GM12878 (cell line): ENCODE results near the gene MAPKAPK2. TPM values are rescaled to one million over a fixed set of nuclear protein-coding genes. Genes with fewer than 3 reads are reported as not detected.
A peak's percentile ranks its signal among the peaks of the same experiment; 100 is the strongest.

ENCODE experiments used
- BCL11A ChIP-seq: IDR thresholded peaks from 2 replicates; pipeline ENCODE4 v1.6.1; 2011; ENCODE audit warnings: low read depth, low read length
- BMI1 ChIP-seq: fragments of 450-650 bp; IDR thresholded peaks from 2 replicates; pipeline ENCODE4 v1.6.1; 2016; ENCODE audit warnings: mild to moderate bottlenecking, moderate library complexity, borderline replicate concordance
- CREM ChIP-seq: IDR thresholded peaks from 2 replicates; pipeline ENCODE4 v1.6.1; 2014; ENCODE audit warnings: antibody characterized with exemption, low read depth
- DPF2 ChIP-seq: fragments of 450-650 bp; IDR thresholded peaks from 2 replicates; pipeline ENCODE4 v1.6.1; 2017; ENCODE audit warnings: mild to moderate bottlenecking
- FOXM1 ChIP-seq: IDR thresholded peaks from 2 replicates; pipeline ENCODE4 v1.6.1; 2012; ENCODE audit warnings: low read depth, mild to moderate bottlenecking, inconsistent platforms, low read length, moderate library complexity
- HCFC1 ChIP-seq: fragments of 150-350 bp; IDR thresholded peaks from 2 replicates; pipeline ENCODE4 v1.6.1; 2014; ENCODE audit warnings: low read length
- IRF4 ChIP-seq: IDR thresholded peaks from 2 replicates; pipeline ENCODE4 v1.6.1; 2011; ENCODE audit warnings: low read depth, low read length
- JUND ChIP-seq: IDR thresholded peaks from 2 replicates; pipeline ENCODE4 v1.6.1; 2012; ENCODE audit warnings: low read depth, mild to moderate bottlenecking, low read length, improper control_type of control experiment, moderate library complexity
- LARP7 ChIP-seq: fragments of 450-650 bp; IDR thresholded peaks from 2 replicates; pipeline ENCODE4 v1.6.1; 2017; ENCODE audit warnings: mild to moderate bottlenecking
- MEF2A ChIP-seq: IDR thresholded peaks from 2 replicates; pipeline ENCODE4 v1.6.1; 2011; ENCODE audit warnings: low read depth, mild to moderate bottlenecking, low read length, moderate library complexity; ENCODE audit not compliant: insufficient read depth
- NR2C2 ChIP-seq: IDR thresholded peaks from 2 replicates; pipeline ENCODE4 v1.6.1; 2011; ENCODE audit warnings: borderline replicate concordance, low read depth; ENCODE audit not compliant: control insufficient read depth, insufficient read length
- PAX5 ChIP-seq: IDR thresholded peaks from 2 replicates; pipeline ENCODE4 v1.6.1; 2011; ENCODE audit warnings: low read depth, low read length, borderline replicate concordance
- RB1 ChIP-seq: fragments of 450-650 bp; formaldehyde crosslinking; IDR thresholded peaks from 2 replicates; pipeline ENCODE4 v1.6.1; 2017; ENCODE audit warnings: mild to moderate bottlenecking, borderline replicate concordance
- RBBP5 ChIP-seq: fragments of 200-600 bp; sonication (generic); conservative IDR thresholded peaks from 2 replicates; pipeline ENCODE4 v1.6.1; 2016
- SMAD1 ChIP-seq: fragments of 450-650 bp; IDR thresholded peaks from 2 replicates; pipeline ENCODE4 v1.6.1; 2018; ENCODE audit warnings: mild to moderate bottlenecking, low read depth; ENCODE audit not compliant: partially characterized antibody
- ZNF384 ChIP-seq: IDR thresholded peaks from 2 replicates; pipeline ENCODE4 v1.6.1; 2012; ENCODE audit warnings: low read depth, mild to moderate bottlenecking, low read length, improper control_type of control experiment, borderline replicate concordance
- polyA plus RNA-seq, 11 experiments: library from polyadenylated mRNA; depleted of rRNA in 4 of 11; unstranded in 6 of 11; stranded (reverse) in 5 of 11; fragments of >200 nt; fragmentation: Nextera tagmentation in 4 of 11; fragmentation: Illumina TruSeq in 1 of 11; extraction: Ambion mirVana in 4 of 11; extraction: Trizol in 1 of 11; gene quantifications; 1 replicate in 1 of 11; 2 replicates in 10 of 11; pipeline versions ENCODE4 v1.2.1 to v1.2.3, GENCODE V29; 2011 to 2016; ENCODE audit warnings: inconsistent platforms in 2 of 11, missing spikeins in 2 of 11, low read depth in 1 of 11
- total RNA-seq, 4 experiments: library from RNA; depleted of rRNA in 3 of 4; stranded (reverse); fragments of >200 nt in 3 of 4; fragmentation: Illumina TruSeq in 1 of 4; extraction: Trizol in 1 of 4; gene quantifications; 2 replicates each; pipeline versions ENCODE4 v1.2.1 to v1.2.3, GENCODE V29; 2013 to 2021
- TF ChIP-seq, protein P1 (sequence below): IDR thresholded peaks from 2 replicates; pipeline ENCODE4 v1.6.1; 2012; ENCODE audit warnings: improper control_type of control experiment, low read depth, low read length; ENCODE audit not compliant: insufficient replicate concordance
- TF ChIP-seq, protein P2 (sequence below): fragments of 450-650 bp; formaldehyde crosslinking; IDR thresholded peaks from 2 replicates; pipeline ENCODE4 v1.4.0; 2020; ENCODE audit warnings: mild to moderate bottlenecking, moderate library complexity
- TF ChIP-seq, protein P3 (sequence below): fragments of 450-650 bp; IDR thresholded peaks from 2 replicates; pipeline ENCODE4 v1.6.1; 2016; ENCODE audit warnings: mild to moderate bottlenecking

Gene MAPKAPK2
- total and polyA plus RNA-seq, 10 of the 15 experiments (the other 5 are each of a cell fraction or from before 2014, with no cell fraction given), result 0.72 to 92.2 (median 49.3) TPM

DNA sequence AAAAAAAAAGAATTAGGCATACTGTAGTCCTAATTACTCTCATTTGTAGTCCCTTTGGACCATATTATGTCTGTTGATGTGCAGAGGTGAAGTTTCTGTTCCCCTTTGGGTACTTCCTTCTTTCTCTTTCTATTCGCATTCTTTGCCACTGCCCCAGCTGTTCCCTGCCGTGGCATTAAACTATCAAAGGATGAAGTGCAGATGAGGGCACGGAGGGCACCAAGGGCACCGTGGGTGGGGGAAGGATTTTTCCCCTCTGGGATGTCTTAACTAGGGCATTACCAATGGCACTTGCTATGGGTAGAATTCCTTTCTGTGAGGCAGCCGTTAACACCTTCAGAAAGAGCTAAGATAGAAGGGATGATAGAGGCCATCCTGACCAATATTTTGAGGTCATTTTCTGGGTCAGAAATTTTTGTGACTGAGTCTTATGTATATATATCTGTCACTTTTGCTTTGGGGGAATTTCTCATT lies 4.9 kb upstream of the MAPKAPK2 start (continued):
- TF ChIP-seq, protein P1, sequence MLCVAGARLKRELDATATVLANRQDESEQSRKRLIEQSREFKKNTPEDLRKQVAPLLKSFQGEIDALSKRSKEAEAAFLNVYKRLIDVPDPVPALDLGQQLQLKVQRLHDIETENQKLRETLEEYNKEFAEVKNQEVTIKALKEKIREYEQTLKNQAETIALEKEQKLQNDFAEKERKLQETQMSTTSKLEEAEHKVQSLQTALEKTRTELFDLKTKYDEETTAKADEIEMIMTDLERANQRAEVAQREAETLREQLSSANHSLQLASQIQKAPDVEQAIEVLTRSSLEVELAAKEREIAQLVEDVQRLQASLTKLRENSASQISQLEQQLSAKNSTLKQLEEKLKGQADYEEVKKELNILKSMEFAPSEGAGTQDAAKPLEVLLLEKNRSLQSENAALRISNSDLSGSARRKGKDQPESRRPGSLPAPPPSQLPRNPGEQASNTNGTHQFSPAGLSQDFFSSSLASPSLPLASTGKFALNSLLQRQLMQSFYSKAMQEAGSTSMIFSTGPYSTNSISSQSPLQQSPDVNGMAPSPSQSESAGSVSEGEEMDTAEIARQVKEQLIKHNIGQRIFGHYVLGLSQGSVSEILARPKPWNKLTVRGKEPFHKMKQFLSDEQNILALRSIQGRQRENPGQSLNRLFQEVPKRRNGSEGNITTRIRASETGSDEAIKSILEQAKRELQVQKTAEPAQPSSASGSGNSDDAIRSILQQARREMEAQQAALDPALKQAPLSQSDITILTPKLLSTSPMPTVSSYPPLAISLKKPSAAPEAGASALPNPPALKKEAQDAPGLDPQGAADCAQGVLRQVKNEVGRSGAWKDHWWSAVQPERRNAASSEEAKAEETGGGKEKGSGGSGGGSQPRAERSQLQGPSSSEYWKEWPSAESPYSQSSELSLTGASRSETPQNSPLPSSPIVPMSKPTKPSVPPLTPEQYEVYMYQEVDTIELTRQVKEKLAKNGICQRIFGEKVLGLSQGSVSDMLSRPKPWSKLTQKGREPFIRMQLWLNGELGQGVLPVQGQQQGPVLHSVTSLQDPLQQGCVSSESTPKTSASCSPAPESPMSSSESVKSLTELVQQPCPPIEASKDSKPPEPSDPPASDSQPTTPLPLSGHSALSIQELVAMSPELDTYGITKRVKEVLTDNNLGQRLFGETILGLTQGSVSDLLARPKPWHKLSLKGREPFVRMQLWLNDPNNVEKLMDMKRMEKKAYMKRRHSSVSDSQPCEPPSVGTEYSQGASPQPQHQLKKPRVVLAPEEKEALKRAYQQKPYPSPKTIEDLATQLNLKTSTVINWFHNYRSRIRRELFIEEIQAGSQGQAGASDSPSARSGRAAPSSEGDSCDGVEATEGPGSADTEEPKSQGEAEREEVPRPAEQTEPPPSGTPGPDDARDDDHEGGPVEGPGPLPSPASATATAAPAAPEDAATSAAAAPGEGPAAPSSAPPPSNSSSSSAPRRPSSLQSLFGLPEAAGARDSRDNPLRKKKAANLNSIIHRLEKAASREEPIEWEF, result no peak
- peak; percentile 88 for TF ChIP-seq CREM
- TF ChIP-seq NR2C2, result no peak
- TF ChIP-seq RB1, result peak; percentile 53; the same call in 1 of the 2 replicates
- no peak for TF ChIP-seq SMAD1
- TF ChIP-seq HCFC1, result 0 out of 2 replicates have a peak, but pooled peaks have one; percentile 13
- TF ChIP-seq LARP7, result no peak
- peak; percentile 98 for TF ChIP-seq BCL11A
- peak; percentile 90 for TF ChIP-seq PAX5
- TF ChIP-seq DPF2, result peak; percentile 99
- TF ChIP-seq FOXM1, result peak; percentile 91
- no peak for TF ChIP-seq JUND
- TF ChIP-seq IRF4, result peak; percentile 94
- TF ChIP-seq, protein P2, sequence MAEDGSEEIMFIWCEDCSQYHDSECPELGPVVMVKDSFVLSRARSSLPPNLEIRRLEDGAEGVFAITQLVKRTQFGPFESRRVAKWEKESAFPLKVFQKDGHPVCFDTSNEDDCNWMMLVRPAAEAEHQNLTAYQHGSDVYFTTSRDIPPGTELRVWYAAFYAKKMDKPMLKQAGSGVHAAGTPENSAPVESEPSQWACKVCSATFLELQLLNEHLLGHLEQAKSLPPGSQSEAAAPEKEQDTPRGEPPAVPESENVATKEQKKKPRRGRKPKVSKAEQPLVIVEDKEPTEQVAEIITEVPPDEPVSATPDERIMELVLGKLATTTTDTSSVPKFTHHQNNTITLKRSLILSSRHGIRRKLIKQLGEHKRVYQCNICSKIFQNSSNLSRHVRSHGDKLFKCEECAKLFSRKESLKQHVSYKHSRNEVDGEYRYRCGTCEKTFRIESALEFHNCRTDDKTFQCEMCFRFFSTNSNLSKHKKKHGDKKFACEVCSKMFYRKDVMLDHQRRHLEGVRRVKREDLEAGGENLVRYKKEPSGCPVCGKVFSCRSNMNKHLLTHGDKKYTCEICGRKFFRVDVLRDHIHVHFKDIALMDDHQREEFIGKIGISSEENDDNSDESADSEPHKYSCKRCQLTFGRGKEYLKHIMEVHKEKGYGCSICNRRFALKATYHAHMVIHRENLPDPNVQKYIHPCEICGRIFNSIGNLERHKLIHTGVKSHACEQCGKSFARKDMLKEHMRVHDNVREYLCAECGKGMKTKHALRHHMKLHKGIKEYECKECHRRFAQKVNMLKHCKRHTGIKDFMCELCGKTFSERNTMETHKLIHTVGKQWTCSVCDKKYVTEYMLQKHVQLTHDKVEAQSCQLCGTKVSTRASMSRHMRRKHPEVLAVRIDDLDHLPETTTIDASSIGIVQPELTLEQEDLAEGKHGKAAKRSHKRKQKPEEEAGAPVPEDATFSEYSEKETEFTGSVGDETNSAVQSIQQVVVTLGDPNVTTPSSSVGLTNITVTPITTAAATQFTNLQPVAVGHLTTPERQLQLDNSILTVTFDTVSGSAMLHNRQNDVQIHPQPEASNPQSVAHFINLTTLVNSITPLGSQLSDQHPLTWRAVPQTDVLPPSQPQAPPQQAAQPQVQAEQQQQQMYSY (CRISPR knock-in tag), result no peak
- TF ChIP-seq MEF2A, result peak; percentile 64; the same call in 1 of the 2 replicates
- 0 out of 2 replicates have a peak, but pooled peaks have one; percentile 15 for TF ChIP-seq RBBP5
- TF ChIP-seq ZNF384, result peak; percentile 91
- TF ChIP-seq, protein P3, sequence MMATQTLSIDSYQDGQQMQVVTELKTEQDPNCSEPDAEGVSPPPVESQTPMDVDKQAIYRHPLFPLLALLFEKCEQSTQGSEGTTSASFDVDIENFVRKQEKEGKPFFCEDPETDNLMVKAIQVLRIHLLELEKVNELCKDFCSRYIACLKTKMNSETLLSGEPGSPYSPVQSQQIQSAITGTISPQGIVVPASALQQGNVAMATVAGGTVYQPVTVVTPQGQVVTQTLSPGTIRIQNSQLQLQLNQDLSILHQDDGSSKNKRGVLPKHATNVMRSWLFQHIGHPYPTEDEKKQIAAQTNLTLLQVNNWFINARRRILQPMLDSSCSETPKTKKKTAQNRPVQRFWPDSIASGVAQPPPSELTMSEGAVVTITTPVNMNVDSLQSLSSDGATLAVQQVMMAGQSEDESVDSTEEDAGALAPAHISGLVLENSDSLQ, result peak; percentile 40; the same call in 1 of the 2 replicates
- TF ChIP-seq BMI1, result peak; percentile 91
